C1 segment of cervical spinal cord (tissue), 14 donors: ENCODE measurements around the gene SUMO2.
A peak's percentile ranks its signal among the peaks of the same experiment; 100 is the strongest.

ENCODE experiments used
- DNase-seq, 14 donors: peaks; one replicate each; lab custom pipeline; 2025; lab: John Stamatoyannopoulos, UW

Gene SUMO2

DNA sequence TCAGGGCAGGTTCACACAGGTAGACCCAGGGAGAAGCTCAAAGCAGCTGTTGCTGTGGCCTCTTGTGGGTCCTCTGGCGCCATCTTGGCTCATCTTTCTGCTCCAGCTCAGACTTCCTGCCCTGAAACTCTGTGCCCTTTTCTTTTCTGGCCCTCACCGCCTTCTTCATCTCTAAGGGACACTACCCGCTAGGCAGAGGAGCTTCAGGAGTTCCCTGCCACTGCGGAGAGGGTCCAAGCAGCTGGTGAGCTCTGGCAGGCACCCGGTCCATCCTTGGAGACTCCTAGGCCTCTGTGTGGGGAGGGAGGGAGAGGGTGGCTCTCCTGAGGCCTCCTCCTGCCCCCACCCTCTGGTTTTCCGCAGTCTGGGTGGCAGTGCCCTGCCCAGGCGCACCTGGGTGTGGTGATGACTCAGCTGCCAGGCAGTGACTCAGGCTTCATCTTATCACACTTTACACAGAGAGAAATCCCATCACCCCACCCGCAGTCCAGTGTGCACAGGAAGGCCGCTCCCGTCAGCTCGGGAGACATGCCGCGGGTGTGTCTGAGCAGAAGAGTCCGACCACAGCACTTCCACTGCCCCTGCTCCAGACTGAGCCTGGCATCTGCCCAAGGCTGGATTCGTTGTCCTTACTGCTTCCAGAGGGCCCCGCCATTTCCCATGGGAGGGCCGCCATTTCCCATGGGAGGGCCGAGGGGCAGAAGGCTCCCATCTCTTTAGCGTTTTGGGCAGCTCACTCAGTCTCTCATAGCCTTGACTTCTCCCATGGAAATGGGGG is 58.5 kb downstream of the SUMO2 start:
- no peak for DNase-seq

- peak in 1 of 14 donors; percentile 16 for DNase-seq
Observed at GRCh38 chr17:75118307-75118706, 64.5 kb downstream of the SUMO2 start.

DNA sequence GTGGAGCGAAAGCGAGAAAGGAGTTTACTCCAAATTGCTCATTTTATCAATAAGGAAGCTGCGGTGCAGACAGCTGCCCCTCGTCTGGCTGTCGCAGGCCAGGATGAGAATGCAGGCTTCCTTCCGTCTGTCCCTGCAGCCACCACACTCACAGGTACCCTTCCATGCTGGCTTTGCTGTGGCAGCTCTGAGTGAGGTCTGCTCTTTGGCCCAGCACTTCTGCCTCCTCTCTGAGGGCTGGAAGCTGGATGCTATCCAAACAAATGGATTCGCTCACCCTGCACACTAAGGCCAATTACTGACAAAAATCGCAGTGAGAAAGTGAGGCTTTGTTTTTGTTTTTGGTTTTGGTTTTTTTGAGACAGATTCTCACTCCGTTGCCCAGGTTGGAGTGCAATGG is 66.0 kb downstream of the SUMO2 start:
- no peak for DNase-seq
